GM18499 (cell line): ENCODE results near the gene AP1S2.
"Not testable (repeated sequence)": the region's sequence is repeated elsewhere in the genome, so short reads cannot be mapped to it uniquely, and the experiment has no call there.

Experiments
- ATAC-seq: cut with Tn5 transposase; IDR thresholded peaks from one replicate; pipeline ENCODE4 v1.9.1; 2021; ENCODE audit warnings: moderate number of reproducible peaks; ENCODE audit not compliant: insufficient read depth, unreplicated experiment

Gene AP1S2

DNA sequence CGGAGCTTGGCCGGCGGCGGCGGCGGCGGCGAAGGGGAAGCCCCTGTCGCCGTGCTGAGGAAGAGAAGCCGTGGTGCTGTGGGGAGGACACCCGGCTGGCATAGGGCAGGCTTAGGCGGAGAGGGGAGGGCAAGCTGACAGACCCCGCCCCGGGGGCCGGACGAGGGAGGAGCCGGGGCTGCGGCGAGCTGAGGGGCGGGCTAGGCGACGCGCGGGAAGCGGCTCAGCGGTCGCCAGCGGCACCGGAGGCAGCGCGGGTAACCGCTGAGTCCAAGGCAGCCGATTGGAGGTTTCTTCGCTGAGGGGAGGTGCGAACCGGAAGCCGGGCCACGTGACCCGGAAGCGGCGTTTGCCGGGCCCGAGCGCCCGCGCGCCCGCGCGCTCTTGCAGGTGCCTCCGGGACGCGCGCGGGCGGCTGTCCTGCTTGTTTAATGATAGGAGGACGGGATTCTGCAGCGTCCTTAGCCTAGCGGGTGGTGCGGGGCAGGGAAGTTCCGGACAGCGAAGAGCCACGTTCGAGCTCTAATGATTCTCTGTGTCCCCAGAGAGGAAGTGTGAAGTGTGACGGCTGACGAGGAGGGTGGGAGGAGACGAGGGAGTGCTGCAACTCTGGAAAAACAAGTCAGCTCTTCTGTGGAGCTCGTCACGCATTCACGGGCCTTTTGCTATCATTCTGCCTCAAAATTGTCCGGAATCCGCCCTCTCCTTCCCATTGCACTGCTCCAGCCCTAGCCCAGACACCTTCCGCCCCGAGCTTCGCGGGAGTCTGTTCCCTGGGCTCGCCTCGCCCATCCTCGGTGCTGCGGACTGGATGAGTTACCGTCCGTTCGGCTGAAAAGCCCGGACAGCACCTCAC lies at the start of gene AP1S2:
AP1S2 (minus strand) TSS at position 102 of the 856 bp plus-strand sequence. CDS start 2,289 bp downstream, outside the sequence.
- ATAC-seq, result peak; percentile 87

DNA sequence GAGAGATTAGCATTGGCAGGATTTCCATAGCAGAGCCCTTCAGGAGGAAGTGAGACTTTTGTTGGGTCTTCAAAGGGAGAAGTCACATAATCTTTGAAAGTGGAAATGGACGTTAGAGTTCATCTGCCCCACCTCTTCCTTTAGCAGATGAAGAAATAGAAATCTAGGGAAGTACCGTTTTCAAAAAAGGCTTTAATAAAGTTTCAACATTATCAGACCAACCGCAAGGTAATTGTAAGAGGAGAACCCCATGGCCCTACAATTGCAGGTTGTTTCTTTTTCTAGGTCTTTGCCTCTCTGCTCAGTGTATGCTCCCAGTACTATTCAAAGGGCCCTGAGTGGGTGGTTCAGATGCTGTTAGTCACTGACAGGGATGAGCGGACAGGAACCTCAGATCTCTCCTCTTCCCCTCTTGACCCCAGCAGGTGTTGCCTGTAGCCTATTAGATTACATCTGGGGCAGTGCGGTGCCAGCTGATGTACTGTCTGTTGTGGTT lies 48.6 kb upstream of the AP1S2 start:
- peak; percentile 93 for ATAC-seq

DNA sequence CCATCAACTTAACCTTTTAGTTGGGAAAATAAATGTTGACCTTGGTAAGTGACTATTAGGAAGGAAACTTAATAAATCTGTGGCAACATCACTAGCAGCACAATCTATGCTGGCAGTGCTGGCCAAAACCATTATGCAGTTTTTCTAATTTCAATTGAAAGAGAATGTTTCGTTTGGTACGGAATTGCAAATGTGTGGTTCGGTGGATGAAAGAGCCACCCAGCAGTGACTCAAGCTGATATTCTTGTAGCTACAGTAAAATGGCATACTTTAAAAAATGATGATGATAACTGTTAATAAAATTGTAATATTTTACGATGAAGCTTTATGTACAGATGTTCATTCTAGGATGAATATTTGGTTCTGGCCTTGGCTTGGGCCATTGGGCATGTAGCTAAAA lies 40.7 kb upstream of the AP1S2 start:
- no peak for ATAC-seq

DNA sequence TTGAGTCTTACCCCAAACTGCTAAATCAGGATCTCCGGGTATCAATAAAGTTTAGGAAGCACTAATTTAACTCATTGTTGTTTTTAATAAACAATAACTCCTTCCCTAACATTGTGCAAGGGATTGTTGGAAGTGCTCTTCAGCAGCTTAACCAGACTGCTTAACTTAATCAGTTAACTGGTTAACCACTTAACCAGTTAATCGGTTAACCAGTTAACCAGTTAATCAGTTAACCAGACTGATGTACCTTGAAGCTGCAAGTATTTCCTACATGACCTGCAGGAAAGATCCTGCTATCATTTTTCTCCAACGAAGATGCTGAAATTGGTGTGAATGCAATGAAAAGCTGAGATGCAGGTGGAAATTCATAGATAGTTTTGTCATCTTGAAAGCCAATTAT lies 40.1 kb upstream of the AP1S2 start:
- no peak for ATAC-seq

DNA sequence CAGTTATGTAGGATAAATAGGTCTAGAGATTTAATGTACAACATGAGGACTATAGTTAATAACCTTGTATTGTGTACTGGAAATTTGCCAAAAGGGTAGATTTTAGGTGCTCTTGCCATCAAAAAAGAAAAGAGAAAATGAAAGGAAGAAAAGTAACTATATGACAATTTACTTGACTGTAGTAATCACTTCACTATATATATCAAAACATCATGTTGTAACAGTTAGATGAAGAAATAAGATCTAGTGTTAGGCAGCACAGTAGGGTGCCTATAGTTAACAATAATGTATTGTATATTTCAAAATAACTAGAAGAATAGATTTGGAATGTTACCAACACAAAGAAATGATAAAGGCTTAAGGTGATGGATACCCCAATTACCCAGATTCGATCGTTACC lies 35.9 kb upstream of the AP1S2 start:
- no peak for ATAC-seq

DNA sequence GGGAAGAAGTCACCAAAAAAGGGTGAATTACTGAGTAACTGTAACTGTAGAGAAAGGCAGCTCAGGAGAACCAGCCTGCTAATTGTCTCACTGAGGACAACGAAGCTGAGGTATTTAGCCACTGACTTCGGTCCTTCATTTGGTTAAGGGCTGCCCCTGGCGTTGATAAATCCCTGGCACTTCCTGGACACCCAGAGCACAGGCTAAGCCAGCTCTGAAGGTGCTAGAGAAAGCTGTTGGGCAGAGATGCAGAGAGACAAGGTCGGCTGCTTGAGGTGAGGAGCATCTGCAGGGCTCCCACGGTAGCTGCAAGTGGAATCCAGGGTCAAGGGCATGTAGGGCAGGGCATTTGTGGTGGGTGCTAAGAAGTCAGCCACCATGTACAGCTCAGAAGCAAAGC lies 33.4 kb upstream of the AP1S2 start:
- ATAC-seq, result no peak

DNA sequence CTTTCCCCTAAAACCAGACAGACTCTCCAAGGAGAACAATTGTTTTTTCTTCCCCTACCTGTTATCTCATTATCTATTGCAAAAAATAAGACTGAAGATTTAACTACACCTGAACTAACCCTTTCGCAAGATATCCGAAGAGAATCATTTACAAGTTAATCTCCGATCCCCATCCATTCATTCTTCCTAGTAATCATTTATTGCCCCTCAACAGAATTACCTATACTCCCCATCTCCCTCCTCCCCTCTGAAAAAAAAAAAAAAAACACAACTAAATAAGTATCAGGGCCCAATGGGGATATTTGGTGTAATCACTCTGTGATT lies 28.9 kb upstream of the AP1S2 start:
- ATAC-seq, result no peak

DNA sequence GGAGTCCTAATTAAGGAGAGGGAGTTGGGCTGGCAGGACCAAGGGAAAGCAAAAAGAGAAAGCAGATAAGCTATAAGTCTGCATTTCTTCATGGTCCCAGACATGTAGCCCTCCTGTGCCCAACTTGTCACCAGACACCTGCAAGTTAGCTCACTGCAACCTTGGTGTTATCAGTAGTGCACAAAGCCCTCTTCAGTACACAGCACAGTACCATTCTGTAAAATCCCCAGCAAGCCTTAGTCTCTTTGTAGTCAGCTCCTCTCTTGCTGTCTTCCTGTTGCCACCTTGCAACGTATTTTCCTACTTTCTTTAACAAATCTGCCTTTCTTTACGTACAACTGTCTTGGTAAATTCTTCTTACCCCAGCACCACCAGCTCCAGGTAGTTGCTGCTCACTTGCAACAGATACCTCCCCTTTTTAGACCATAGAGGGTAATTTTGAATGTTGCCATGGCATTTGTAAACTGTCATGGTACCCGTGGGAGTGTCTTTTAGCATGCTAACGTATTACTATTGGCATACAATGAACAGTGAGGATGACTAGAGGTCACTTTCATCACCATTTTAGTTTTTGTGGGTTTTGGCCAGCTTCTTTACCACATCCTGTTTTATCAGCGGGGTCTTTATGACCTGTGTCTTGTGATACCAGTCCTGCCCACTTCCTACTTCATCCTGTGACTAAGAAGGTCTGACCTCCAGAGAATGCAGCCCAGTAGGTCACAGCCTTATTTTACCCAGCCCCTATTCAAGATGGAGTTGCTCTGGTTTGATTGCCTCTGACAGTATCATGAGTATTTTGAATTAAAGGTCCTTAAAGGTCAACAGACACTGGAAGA lies 28.3 kb upstream of the AP1S2 start:
- peak; percentile 56 for ATAC-seq

DNA sequence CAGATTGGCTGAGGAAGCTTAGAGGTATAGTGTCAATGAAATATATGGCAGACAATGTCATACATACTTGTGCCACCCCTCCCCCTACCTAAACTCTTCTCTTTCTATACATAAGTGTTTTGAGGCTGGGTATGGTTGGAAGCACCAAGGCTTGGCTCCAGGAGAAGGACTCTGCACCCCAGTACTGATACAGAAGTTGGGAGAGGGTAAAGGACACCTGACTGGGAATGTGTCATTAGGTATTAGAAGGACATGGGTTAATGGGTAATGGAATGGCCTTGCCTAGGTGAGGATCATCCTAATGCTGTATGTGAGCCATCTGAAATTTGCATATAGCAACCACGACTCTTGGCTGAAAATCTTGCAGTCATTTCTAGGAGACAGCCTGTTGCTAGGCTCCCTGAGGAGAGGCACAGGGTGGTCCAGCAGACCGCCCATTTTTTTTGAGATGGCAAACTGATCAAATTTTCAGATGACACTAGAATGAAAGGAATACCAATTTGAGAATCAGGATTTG lies 26.8 kb upstream of the AP1S2 start:
- no peak for ATAC-seq

DNA sequence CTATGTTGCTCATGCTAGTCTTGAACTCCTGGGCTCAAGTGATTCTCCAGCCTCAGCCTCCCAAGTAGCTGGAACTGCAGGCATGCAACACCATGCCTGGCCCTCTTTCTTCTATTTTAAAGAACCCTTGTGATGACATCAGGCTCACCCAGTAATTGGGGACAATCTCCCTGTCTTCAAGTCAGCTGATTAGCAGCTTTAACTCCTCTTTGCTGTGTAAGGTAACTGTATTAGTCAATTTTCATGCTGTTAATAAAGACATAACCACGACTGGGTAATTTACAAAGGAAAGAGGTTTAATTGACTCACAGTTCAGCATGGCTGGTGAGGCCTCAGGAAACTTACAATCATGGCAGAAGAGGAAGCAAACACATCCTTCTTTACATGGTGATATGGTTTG lies 23.3 kb upstream of the AP1S2 start:
- ATAC-seq, result not testable (repeated sequence)

DNA sequence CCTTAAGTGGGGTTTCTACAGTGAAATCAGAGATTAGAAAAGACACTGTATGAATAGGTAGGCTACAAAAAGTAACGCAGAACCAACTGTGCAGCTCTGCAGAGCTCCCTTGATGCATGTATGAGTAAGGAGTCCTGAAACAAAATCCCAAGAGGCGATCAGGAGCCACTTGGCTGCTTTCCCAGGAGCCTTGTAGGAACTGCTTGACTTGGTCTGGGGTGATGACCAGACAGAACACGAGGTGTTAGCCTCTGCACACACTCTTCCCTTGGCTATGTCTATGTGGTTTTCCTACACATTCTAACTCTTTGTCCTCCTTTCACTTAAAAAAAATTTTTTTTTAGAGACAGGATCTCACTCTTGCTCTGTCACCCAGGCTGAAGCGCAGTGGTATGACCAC lies 22.8 kb upstream of the AP1S2 start:
- no peak for ATAC-seq

DNA sequence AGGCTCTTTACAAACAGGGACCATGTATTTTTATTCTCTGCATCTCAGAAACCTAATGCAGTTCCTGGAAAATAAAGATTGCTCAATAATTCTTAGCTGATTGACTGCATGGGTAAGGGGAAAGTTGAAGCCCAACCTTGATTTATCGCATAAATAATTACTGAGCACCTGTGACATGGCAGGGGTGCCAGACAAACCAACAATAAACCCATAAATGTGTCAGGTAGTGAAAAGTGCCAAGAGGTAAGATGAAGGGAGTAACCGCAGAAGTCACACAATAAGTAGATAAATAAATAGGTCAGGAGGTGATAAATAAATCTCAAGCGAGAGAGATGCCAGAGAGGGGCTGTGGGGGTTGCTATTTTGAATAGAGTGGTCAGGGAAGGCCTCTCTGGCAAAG lies 20.1 kb upstream of the AP1S2 start:
- ATAC-seq, result no peak

DNA sequence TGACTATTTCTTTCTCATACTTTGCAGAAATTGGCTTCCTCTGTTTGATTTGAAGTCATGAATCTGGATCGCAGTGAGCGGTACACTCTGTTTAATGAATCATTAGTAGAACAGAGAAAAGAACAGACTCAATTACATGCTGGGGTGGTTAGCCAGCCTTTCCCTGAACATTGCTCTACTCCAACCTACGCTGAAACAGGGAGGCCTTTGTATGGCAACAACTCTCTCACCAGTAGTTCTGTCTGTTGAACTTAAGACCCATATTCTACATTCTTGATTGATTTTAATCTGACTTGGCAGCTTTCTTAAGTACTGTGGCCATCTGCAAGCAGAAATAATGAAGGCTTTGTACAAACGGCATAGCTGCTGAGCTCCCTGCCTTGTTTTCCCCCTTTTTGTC lies 19.0 kb upstream of the AP1S2 start:
- ATAC-seq, result no peak

DNA sequence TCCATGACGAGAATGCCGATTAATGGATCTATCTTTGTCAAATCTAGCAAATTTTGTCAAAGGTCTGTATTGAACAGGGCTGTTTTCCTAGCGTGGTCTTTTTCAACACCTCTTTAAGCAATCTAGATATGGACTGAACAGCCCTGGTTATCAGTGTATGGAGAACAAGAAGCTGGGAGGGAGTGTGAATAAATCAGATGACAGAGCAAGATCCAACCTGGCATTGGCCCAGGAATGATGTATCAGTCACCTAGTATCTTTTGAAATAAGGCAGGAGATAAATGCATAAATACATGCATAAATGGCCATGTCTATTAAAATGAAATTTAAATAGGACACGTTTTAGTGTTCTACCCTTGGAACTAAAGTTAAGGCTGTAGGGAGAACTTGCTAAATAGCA lies 15.7 kb upstream of the AP1S2 start:
- ATAC-seq, result no peak

DNA sequence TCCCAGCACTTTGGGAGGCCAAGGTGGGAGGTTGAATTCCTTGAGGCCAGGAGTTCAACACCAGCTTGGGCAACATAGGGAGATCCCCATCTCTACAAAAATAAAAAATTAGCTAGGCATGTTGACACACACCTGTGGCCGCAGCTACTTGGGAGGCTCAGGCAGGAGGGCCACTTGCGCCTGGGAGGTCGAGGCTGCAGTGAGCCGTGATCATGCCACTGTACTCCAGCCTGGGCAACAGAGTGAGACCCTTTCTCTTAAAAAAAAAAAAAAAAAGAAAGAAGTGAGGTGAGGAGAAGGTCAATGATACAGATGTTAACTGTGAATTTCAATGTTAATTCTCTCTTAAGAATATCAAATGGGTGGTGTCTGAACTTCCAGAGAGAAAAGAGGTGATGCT lies 15.1 kb upstream of the AP1S2 start:
- ATAC-seq, result no peak

DNA sequence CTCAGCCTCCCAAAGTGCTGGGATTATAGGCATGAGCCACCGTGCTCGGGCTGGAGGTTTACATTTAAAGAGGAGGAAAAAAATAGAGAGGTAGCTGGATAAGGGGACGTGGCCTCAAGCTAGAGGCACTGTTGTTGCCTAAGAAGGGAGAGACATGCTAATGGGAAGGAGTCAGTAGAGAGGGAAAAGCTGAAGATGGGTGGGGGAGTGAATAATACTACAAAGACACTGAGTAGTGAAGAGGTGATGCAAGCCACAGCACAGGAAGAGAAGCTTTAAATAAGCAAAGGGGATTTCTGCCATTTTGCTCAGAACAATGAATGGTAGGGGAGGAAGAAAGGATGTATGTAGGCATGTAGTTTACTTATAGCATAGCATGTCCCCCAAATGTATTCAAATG lies 11.5 kb upstream of the AP1S2 start:
- no peak for ATAC-seq

DNA sequence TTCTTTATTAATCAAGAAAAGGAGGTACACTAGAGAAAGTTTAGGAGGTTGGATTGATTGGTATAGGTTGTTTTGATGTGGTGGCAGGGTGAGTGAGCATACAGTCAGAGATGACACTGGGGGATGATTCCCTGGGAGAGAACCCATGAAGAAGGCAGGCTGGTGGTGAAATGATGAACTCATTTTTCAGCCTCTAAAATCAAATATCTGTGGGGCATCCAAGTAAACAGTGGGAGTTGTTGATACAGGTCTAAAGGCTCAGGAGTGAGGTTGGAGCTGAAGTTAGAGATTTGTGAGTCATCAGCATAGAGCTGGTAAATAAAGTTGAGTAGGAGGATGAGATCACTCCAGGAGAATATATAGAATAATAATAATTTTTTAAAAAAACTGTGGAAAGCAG lies 10.0 kb upstream of the AP1S2 start:
- ATAC-seq, result no peak

DNA sequence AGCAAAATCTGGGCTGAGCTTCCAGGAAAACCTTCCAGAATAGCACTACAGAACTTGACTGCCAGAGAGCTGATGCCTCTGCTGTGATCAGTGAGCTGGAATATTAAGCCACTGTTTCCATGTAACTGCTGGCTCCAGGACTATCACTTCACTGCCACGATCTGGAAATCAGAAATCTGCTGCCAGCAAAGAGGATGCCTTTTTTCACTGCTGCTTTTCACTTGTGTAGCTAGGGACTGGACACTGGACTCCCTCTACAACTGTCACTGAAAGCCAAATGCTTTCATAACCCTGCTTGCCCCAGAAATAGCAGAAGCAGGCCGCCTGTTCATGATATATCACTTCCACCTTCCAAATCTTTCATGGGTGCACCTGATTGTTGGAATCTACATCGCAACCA lies 9.4 kb upstream of the AP1S2 start:
- no peak for ATAC-seq

DNA sequence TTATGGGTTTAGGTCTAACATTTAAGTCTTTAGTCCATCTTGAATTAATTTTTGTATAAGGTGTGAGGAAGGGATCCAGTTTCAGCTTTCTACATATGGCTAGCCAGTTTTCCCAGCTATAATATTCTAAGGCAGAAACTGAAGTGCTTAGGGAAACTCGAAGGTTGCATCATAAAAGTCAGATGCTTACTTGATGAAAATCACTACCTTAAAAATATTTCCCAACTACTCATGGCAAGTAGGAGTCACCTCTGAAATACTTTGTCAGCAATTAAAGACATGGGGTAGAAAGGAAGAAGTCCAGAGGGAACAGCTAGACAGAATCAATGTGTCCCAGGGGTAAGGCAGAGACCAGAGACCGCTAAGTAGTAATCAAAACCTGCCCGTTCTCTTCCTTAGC lies 6.3 kb upstream of the AP1S2 start:
- ATAC-seq, result no peak

DNA sequence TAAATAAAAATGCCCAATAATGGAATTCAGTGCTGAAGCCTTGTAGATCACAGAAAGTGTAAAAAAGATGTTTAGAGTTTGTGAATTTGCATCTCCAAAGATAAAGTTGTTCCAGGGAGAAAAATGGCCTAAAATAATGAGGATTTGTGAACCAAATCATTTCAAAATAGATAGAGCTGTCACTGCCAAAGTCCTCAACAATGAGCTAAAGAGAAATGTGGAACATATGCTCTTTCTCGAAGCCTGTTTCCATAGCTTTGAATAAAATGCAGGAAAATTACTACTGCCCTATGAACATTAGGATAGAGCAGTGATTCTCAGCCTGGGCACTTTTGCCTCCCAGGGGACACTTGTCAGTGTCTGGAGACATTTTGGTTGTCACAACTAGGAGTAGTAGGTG lies 3.4 kb upstream of the AP1S2 start:
- ATAC-seq, result no peak

DNA sequence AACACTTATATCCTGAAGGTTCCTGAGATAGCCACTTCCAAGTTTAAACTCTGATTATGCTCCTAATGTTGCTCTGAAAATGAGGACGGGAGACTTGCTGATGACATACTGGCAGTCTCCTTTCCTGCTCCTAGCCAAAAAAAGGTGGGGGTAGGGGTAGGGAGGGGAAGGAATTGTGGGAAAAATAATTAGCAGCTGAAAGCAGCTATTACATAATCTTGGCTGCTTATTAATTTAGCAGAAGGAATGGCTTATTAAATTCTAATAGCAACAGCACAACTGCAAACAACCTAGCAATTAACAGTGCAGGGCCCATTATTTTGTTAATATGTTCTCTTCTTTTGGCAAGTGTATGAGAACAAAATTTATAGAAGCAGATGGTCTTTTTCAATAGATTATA lies 2.0 kb upstream of the AP1S2 start:
- ATAC-seq, result no peak
